ENCODE data around the gene MLC1. TPM values are rescaled to one million over a fixed set of nuclear protein-coding genes. Genes with fewer than 3 reads are reported as not detected.
"Not testable (repeated sequence)": the region's sequence is repeated elsewhere in the genome, so short reads cannot be mapped to it uniquely, and the experiment has no call there.

MLC1 gene
- total and polyA plus RNA-seq, 8 donors: 0.04 to 0.16 (median 0.04) TPM; not detected in 4

DNA sequence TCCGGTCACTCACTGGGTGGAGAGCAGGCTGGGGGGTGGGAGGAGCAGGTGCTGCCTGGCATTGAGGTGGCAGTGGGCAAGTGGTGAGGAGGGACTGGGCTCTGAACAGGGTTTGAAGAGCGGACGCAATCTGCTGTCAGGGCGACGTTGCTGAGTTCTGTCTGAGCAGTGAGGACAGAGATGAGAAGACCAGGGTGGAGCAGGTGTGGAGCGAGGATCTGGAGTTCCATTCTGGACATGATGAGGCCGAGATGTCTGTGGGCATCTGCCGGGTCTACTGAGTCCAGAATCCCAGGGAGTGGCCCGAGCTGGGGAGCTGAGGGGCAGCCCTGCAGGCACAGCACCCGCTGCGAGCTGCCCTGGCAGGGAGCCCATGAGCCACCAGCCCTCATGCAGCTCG lies 2.4 kb upstream of the MLC1 start:
- WGBS, 2 donors: 80 to 90% methylated on average over 12 of the region's 12 CpGs
- TF ChIP-seq, protein P1, sequence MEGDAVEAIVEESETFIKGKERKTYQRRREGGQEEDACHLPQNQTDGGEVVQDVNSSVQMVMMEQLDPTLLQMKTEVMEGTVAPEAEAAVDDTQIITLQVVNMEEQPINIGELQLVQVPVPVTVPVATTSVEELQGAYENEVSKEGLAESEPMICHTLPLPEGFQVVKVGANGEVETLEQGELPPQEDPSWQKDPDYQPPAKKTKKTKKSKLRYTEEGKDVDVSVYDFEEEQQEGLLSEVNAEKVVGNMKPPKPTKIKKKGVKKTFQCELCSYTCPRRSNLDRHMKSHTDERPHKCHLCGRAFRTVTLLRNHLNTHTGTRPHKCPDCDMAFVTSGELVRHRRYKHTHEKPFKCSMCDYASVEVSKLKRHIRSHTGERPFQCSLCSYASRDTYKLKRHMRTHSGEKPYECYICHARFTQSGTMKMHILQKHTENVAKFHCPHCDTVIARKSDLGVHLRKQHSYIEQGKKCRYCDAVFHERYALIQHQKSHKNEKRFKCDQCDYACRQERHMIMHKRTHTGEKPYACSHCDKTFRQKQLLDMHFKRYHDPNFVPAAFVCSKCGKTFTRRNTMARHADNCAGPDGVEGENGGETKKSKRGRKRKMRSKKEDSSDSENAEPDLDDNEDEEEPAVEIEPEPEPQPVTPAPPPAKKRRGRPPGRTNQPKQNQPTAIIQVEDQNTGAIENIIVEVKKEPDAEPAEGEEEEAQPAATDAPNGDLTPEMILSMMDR (IDR thresholded peaks at IDR 0.05): no peak
- no peak for DNase-seq
- no peaks in the 10 kb centered on the region for H3K9me3 ChIP-seq
- intact Hi-C loops (cut with DNase I): no loop called here
- no peak overlapping the region for H3K4me3 ChIP-seq
- FAIRE-seq: no peak
- H3K27ac ChIP-seq: no peak overlapping the region
- peaks cover 0 to 20% (median 0%) of the 10 kb centered on the region in 4 donors for H3K27me3 ChIP-seq
- no peak for ATAC-seq
- no peaks in the 10 kb centered on the region for H3K36me3 ChIP-seq
- no peaks in the 10 kb centered on the region for H3K4me1 ChIP-seq

DNA sequence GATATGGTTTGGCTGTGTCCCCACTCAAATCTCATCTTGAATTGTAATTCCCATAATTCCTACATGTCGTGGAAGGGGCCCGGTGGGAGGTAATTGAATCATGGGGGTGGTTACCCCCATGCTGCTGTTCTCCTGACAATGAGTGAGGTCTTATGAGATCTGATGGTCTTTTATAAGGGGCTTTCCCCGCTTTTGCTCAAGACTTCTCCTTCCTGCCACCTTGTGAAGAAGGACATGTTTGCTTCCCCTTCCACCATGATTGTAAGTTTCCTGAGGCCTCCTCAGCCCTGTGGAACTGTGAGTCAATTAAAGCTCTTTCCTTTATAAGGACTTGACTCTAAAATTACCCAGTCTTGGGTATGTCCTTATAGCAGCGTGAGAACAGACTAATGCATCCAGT lies 1.7 kb upstream of the MLC1 start:
- FAIRE-seq; H3K4me3 ChIP-seq; H3K9me3 ChIP-seq; intact Hi-C loops (cut with DNase I); H3K4me1 ChIP-seq; DNase-seq; H3K36me3 ChIP-seq; H3K27ac ChIP-seq; ATAC-seq: not testable (repeated sequence)
- H3K27me3 ChIP-seq: peaks cover 0 to 20% (median 0%) of the 10 kb centered on the region in 4 donors
- WGBS, 2 donors: 82 to 94% methylated on average over 4 of the region's 4 CpGs

DNA sequence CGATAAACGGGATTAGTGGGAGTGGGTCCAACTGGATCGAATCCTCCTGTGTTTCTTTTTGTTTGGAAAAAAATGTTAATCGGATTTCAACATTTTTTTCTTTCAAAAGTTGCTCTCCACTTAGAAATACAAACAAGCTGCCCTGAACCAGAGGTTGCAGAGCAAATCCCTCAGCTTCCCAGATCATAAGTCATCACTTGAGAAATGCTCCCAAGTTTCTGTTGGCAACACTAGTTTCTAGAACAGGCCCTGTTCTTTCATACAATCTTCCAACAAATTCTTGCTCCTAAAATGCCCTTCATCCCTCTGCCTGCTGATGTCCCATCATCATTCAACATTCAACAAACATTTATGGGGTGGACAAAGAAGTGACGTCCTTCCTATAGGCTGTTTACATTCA lies 1.3 kb upstream of the MLC1 start:
- Histone ChIP-seq H3K9me3 (no peaks in the 10 kb centered on the region), H3K27ac (no peak overlapping the region), H3K27me3 (peaks cover 0 to 20% (median 0%) of the 10 kb centered on the region in 4 donors), H3K4me1 (no peaks in the 10 kb centered on the region), H3K36me3 (no peaks in the 10 kb centered on the region), H3K4me3 (no peak overlapping the region)
- no peak for ATAC-seq
- no peak for DNase-seq
- no peak for FAIRE-seq
- intact Hi-C loops (cut with DNase I): no loop called here
- TF ChIP-seq, protein P1 (IDR thresholded peaks at IDR 0.05): no peak
- 68 to 78% methylated on average over 5 of the region's 5 CpGs for WGBS, 2 donors

DNA sequence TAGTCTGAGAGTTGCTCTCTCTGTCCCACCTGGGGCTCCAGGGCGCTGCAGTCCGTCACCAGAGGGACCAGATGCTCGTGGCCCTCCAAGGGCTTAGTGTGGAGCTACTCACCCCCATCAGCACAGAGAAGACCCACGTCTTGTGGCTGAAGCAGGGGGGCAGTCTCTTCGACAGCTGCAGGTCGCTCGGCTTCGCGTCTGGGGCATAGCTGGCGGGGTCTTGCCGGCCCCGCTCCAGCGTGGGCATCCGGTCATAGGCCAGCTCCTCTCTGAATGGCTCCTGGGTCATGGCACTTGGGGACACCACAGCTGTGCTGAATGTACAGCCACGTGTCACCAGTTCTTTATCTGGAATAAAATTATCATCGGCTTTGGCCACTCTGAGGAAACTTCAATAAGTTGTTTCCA lies 608 bp downstream of the MLC1 start:
- ATAC-seq: no peak
- Histone ChIP-seq H3K27me3 (peaks cover 0 to 20% (median 0%) of the 10 kb centered on the region in 4 donors), H3K9me3 (no peaks in the 10 kb centered on the region), H3K4me3 (no peak overlapping the region), H3K4me1 (no peaks in the 10 kb centered on the region), H3K36me3 (no peaks in the 10 kb centered on the region), H3K27ac (no peak overlapping the region)
- intact Hi-C loops (cut with DNase I): no loop called here
- WGBS, 2 donors: 72 to 77% methylated on average over 16 of the region's 16 CpGs
- no peak for DNase-seq
- FAIRE-seq: no peak
- TF ChIP-seq, protein P1 (IDR thresholded peaks at IDR 0.05): no peak

DNA sequence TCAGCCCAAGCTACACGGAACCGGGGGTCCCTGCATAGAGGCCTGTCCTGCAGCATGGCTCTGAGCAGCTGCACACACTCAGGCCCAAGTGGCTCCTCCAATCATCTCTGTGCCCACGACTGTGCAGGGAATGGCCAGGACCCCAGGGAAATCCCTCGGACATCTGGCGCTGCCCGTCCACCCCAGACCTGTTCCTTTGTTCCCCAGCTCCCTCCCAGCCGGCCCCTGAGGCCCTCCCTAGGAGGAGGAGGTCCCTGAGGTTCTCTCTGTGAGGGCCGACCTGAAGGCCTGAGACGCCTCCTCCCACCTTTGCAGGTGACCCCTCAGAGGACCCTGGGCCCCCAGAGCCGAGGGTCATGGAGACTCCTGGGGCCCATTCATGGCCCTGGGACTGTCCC lies 1.1 kb downstream of the MLC1 start:
- peaks cover 0 to 19% (median 0%) of the 10 kb centered on the region in 4 donors for H3K27me3 ChIP-seq
- intact Hi-C loops (cut with DNase I): no loop called here
- no peak for ATAC-seq

More for the DNA sequence above, 1.1 kb downstream of the MLC1 start:
- Histone ChIP-seq H3K36me3 (no peaks in the 10 kb centered on the region), H3K4me1 (no peaks in the 10 kb centered on the region), H3K9me3 (no peaks in the 10 kb centered on the region), H3K27ac (no peak overlapping the region), H3K4me3 (no peak overlapping the region)
- FAIRE-seq (no peak), DNase-seq (no peak)
- TF ChIP-seq, protein P1 (IDR thresholded peaks at IDR 0.05): no peak
- 61 to 76% methylated on average over 10 of the region's 10 CpGs for WGBS, 2 donors
